ENCODE results near the gene RPE65.
"Not testable (repeated sequence)": the region's sequence is repeated elsewhere in the genome, so short reads cannot be mapped to it uniquely, and the experiment has no call there.

The RPE65 gene

GRCh38 chr1:68449901-68450300 lies at the start of gene RPE65:
Gene RPE65 (minus strand): TSS chr1:68449954. CDS start chr1:68449905, 49 bp downstream.
- DNase-seq (ENCODE audit: low read depth) = no peak

- no peak for DNase-seq (ENCODE audit: low read depth)
These were observed 47.6 kb upstream of the RPE65 start for GRCh38 chr1:68497358-68497698.

DNA sequence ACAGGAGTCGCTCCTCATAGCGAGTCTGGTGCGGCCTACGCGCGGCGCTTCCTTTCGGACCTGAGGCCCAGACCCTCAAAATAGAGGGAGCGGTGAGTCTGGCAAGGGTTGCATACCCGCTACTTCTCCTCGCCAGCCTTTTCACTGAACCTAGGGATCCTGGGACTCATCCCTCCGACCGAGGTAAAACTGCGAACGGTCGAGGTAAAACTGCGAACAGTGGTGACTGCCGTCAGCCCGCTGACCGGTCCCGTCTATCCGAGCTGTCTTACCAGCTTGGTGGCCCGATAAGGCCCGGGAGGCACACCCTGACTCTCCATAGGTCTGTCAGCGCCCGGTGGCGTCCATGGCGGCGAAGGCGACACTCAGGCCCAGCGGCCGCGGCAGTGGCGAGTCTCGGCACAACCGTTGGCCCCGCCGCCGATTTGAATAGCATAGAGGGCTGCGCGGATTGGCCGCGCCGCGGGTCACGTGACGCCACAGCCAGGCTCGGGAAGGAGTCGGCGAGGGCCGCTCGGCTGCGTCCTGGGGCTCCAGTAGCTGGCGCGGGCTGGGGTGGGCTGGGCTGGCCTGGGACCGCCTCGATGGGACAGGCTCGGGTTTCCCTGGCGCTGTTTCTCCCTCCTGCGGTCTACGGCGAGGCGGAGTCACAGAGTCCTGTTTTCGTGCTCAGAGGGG lies 47.1 kb upstream of the RPE65 start, which contains the start of gene DEPDC1:
DEPDC1 (minus strand) TSS at position 403 of the 678 bp plus-strand sequence; CDS start at position 320, 83 bp downstream.
- peak; percentile 64 for DNase-seq (ENCODE audit: low read depth)

DNA sequence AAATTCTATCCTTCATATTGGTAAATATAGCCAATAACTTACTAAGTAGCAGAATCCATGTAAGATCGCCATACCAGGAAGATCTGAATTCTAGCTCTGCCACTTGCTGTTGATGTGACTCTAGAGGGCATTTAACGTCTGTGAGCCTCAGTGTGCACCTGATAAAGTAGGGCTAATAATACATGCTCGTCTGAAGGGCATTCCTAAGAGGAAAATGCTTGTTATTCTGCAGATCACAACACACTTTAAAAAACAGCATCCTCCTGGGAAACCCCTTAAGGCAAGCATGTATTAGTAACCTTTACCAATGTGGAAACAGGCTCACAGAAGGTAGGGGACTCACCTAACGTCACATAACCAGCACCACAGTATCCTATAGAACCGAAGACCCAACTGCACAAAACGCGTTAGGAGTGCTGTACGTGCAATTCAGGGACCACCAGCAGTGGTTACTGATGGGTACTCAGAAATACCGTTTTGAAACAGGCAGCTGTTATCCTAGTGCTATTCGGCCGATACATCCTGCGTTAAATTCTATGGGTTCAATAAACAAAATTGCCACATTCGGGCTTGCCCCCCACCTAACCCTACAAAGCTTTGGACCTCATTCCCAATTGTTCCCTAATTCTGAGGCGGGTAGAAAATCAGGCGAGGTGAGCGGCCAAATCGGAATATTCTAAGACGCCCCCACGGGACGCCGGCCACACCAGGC lies 46.4 kb upstream of the RPE65 start:
- no peak for DNase-seq (ENCODE audit: low read depth)

- DNase-seq (ENCODE audit: low read depth) = no peak
These were observed 45.8 kb upstream of the RPE65 start for GRCh38 chr1:68495532-68495931.

DNA sequence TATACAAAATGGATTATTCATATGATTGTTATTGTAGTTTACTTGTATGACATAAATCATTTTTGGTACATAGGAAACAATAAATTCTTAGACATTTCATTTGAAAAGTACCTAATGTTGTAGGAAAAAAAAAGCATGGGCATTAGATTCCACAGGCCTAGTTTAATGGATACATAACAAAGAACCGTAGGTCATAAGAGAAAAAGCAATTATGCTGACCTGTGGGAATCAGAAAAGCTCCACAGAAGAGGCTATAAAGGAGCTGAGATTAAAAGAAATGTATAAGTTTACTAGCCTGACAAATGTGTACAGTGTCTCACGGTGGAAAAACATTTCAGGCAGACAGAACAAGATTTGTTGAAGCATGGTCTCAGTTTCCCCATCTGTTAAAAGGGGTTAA lies 43.4 kb upstream of the RPE65 start:
- no peak for DNase-seq (ENCODE audit: low read depth)

- not testable (repeated sequence) for DNase-seq (ENCODE audit: low read depth)
These were observed 42.5 kb upstream of the RPE65 start for GRCh38 chr1:68492255-68492654.

DNA sequence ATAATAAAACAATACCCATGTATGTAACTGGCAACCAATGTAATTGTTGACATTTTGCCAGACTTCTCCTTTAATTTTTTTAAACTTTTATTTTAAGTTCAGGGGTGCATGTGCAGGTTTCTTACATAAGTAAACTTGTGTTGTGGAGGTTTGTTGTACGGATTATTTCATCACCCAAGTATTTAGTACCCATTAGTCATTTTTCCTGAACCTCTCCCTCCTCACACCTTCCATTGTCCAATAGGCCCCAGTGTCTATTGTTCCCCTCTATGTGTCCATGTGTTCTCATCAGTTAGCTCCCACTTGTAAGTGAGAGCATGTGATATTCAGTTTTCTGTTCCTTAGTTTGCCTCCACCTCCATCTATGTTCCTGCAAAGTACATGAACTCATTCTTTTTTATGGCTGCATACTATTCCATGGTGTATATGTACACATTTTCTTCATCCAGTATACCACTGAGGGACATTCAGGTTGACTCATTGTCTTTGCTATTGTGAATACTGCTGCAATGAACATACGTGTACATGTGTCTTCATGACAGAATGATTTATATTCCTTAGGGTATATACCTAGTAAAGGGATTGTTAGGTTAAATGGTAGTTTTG lies 40.4 kb upstream of the RPE65 start:
- DNase-seq (ENCODE audit: low read depth) = no peak

DNA sequence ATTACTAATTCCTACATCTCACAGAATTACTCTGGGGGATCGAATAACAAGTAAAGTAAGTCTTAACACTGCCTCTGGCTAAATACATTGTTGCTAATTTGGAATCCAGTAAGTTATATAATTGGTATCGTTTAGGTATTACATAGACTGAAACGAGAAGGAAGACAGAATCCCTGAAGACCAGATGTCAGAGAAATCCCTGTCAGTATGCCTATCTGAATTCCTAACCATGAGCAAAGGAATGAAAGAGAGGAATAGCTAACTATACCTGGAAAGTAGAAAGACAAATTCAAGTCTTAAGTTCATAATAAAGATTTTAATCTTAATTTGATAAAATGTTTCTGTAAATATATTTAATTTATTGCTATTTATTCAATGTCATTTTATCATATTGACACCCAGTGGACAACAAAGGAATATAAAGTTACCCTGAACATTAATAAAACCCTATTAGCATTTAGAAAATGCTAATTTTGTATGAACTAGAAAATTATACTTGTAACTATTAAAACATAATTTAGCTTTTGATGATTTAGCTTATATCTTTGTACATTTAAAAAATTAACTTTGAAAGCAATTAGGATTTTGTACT lies 35.8 kb upstream of the RPE65 start:
- DNase-seq (ENCODE audit: low read depth) = no peak

GRCh38 chr1:68484618-68485017 lies 34.9 kb upstream of the RPE65 start:
- no peak for DNase-seq (ENCODE audit: low read depth)

- no peak for DNase-seq (ENCODE audit: low read depth)
These were observed 31.3 kb upstream of the RPE65 start for GRCh38 chr1:68481041-68481440.

DNA sequence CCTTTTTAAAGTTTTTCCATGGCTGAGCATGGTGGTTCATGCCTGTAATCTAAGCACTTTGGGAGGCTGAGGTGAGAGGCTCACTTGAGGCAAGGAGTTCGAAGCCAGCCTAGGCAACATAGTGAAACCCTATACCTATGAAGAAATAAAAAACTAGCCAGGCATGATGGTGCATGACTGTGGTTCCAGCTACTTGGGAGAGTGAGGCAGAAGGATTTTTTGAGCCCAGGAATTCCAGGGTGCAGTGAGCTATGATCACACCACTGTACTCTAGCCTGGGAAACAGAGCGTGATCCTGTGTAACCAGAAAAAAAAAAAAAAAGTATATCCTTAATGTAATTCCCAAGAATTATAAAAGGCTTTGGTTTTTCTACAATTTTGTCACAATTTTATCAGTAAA lies 29.7 kb upstream of the RPE65 start:
- no peak for DNase-seq (ENCODE audit: low read depth)

DNA sequence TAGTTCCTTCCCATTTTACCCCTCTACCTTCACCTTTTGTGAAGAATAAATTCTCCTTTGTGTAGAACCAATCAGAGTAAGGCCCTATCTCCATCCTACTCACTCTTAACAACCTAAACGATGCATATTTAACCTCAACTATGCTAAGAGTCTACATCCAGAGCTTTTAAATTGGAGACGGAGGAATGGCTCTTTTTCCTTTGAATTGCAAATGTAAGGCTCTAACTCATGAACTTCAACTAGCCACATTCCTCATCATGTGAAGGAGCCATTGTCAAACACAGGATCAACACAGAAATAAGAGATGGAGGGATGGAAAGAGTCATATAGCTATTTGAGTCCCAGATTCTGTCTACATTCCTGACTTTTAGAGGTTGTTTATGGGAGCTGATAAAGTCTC lies 28.9 kb upstream of the RPE65 start:
- DNase-seq (ENCODE audit: low read depth) = no peak

DNA sequence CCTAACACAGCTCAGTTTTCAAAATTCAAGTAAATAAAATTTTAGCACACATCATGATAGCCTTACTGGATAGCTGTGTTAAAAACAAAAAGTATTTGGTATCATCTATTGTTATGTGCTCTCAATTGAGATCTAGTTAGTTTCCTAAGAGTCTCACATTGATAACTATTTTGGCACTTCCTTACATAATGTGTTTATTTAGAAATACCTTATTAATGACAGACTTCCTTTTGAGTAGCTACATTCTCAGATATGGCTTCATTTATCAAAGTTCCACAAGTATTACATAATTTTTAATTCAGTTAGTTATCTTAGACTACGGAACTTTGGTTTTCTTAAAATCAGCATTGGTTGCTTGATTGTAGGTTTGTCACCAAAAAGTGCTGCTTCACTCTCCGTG lies 26.9 kb upstream of the RPE65 start:
- DNase-seq (ENCODE audit: low read depth) = not testable (repeated sequence)

DNA sequence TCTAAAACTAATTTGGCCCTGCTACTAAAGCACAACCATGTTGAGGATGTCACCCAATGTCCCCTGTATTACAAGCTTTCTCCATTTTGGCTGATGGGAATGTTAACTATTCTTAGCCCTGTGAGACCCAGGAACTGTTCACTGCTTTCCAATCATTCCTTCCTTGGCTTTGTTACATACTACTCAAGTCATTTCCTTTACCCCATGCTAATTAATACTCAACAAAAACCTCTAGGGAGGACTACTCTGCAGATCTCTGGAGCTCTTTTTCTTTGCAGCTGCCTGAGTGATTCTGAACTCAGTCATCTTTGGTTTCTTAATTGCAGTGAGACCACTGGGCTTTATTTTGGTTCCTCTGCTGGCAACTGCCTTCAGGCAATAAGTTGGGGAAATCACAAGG lies 23.3 kb upstream of the RPE65 start:
- DNase-seq (ENCODE audit: low read depth) = no peak

DNA sequence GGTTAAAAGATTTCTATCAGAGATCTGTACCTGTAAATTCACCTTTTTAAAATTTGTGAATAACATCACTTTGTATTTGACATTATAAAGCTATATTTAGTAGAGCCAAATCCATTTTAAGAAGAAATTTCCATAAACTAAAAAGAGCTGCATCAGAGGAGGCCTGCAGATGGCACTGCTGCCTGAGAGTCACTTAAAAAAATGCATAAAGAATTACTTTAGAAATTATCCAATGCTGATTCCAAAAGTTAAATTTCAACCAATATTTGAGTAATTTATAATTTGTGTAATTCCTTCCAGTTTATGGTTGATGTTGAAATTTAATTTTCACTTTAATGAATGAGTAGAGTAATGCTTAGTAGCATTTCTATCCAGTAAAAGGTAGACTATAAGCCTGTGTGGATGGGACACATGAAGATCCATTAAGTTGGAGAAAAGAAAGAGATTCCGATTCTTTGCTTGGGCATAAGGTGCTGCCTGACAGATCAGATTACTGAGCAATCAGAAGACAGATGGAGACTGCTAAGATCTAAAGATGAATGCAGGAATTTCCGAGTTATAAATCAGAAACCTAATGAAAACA lies 20.7 kb upstream of the RPE65 start:
- no peak for DNase-seq (ENCODE audit: low read depth)

DNA sequence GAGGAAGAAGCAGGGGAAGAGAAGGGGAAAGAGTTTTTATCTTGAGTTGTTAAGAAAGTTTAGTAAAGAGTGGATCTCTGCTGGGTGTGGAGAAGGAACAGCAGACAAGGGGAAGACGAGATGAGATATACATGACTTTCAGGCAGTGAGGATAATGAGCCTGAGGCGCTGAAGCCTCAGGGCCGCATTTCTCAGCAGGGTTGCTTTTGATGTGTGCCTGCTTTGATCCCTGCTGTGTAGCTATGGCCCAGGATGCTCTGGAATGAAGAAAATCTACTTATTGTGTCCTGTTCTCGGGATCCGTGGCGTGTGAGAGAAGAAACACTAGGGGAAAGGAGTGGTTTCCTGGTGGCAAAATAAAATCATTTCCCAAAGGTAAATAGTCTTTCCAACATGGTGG lies 15.1 kb upstream of the RPE65 start:
- no peak for DNase-seq (ENCODE audit: low read depth)

DNA sequence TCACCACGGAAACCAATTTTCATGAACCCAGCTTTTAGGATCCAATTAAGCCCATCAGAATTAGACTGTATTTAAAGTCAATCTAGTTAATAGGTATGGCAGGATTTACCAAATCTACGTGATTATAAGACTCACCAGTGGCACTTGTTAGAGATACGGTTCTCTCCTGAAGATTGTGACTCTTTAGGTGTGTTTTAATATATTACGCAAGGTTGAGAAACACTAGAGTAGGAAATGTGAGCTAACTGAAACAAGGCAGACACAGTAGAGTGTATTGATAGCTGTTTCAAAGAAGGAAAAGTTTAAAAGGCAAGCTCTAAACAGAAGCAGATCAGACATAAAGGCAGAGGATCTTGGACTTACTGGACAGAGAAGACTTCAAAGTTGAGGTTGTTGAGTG lies 11.2 kb upstream of the RPE65 start:
- DNase-seq (ENCODE audit: low read depth) = no peak

GRCh38 chr1:68459796-68460195 lies 10.0 kb upstream of the RPE65 start:
- no peak for DNase-seq (ENCODE audit: low read depth)

GRCh38 chr1:68459091-68459490 lies 9.3 kb upstream of the RPE65 start:
- DNase-seq (ENCODE audit: low read depth) = no peak

GRCh38 chr1:68456202-68456601 lies 6.4 kb upstream of the RPE65 start:
- DNase-seq (ENCODE audit: low read depth) = no peak

DNA sequence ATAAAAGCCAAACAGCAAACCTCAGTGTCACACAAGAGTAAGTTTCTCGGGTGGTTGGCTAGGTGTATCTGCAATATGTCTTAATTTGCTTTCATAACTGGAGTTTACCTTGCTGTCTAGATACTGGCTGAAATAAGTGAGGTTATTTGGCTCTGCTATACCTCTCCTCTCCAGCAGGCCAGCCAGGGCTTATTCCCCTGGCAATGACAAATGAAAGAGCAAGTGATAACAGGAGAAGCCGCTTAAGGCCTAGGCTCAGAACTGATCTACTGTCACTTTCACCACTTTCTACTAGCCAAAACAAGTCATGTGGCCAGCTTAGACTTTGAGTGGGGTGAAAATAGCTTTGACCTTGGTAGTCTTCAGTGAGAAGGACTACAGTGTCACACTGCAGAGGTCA lies 4.8 kb upstream of the RPE65 start:
- DNase-seq (ENCODE audit: low read depth) = no peak
